Activated T-cell treated with anti-CD3 and anti-CD28 coated beads, Interleukin-2, amount 50 U/mL, for 72 hours (primary cell): ENCODE data around the gene GAA. TPM values are rescaled to one million over a fixed set of nuclear protein-coding genes. Genes with fewer than 3 reads are reported as not detected.
A peak's percentile ranks its signal among the peaks of the same experiment; 100 is the strongest.

ENCODE experiments used
- ATAC-seq, 2 donors: fragments of 150-1000 bp; cut with Tn5 transposase; replicated peaks in 1 of 2; 2 replicates each; pipeline ENCODE4 v1.10.0; 2021; ENCODE audit warnings: moderate library complexity in 2 of 2, mild to moderate bottlenecking in 1 of 2
- DNase-seq, 2 donors: peaks; one replicate each; pipeline ENCODE4 v3.0.0; 2021 to 2022; ENCODE audit warnings: mixed read lengths in 1 of 2
- H3K27ac Mint-ChIP-seq: one replicate; pipeline ENCODE4 v1.8.0; 2022; ENCODE audit warnings: mild to moderate bottlenecking, moderate library complexity, mixed read lengths
- H3K27me3 Mint-ChIP-seq: one replicate; pipeline ENCODE4 v1.8.0; 2022; ENCODE audit warnings: low read depth, mixed read lengths
- H3K36me3 Mint-ChIP-seq, 2 donors: one replicate each; pipeline ENCODE4 v1.8.0; 2022; ENCODE audit warnings: mixed read lengths in 2 of 2, mild to moderate bottlenecking in 1 of 2; ENCODE audit not compliant: insufficient read depth in 2 of 2
- H3K4me1 Mint-ChIP-seq: one replicate; pipeline ENCODE4 v1.8.0; 2022; ENCODE audit warnings: low read depth, mixed read lengths
- H3K4me3 Mint-ChIP-seq, 2 donors: one replicate each; pipeline ENCODE4 v1.8.0; 2022; ENCODE audit warnings: mild to moderate bottlenecking in 2 of 2, mixed read lengths in 2 of 2, moderate library complexity in 2 of 2
- H3K9me3 Mint-ChIP-seq, 2 donors: one replicate each; pipeline ENCODE4 v1.8.0; 2022; ENCODE audit warnings: mixed read lengths in 2 of 2
- total RNA-seq, 2 donors: library from RNA; stranded (reverse); gene quantifications; one replicate each; pipeline ENCODE4 v1.2.3, GENCODE V29; 2022

Gene GAA
- total RNA-seq, 2 donors from 2014 or later, result 31.7 to 37.1 TPM

DNA sequence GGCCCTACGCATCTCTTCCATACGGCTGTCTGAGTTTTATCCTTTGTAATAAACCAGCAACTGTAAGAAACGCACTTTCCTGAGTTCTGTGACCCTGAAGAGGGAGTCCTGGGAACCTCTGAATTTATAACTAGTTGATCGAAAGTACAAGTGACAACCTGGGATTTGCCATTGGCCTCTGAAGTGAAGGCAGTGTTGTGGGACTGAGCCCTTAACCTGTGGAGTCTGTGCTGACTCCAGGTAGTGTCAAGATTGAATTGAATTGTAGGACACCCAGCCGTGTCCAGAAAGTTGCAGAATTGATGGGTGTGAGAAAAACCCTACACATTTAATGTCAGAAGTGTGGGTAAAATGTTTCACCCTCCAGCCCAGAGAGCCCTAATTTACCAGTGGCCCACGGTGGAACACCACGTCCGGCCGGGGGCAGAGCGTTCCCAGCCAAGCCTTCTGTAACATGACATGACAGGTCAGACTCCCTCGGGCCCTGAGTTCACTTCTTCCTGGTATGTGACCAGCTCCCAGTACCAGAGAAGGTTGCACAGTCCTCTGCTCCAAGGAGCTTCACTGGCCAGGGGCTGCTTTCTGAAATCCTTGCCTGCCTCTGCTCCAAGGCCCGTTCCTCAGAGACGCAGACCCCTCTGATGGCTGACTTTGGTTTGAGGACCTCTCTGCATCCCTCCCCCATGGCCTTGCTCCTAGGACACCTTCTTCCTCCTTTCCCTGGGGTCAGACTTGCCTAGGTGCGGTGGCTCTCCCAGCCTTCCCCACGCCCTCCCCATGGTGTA lies 1.5 kb downstream of the GAA start:
- Mint-ChIP-seq H3K9me3 (no peaks in the 10 kb centered on the region), H3K4me3 (peak overlapping the region; percentile 91 to 94), H3K27ac (no peak overlapping the region), H3K4me1 (peaks cover 38% of the 10 kb centered on the region), H3K27me3 (no peaks in the 10 kb centered on the region), H3K36me3 (no peaks in the 10 kb centered on the region)
- ATAC-seq, result no peak
- DNase-seq, result no peak

DNA sequence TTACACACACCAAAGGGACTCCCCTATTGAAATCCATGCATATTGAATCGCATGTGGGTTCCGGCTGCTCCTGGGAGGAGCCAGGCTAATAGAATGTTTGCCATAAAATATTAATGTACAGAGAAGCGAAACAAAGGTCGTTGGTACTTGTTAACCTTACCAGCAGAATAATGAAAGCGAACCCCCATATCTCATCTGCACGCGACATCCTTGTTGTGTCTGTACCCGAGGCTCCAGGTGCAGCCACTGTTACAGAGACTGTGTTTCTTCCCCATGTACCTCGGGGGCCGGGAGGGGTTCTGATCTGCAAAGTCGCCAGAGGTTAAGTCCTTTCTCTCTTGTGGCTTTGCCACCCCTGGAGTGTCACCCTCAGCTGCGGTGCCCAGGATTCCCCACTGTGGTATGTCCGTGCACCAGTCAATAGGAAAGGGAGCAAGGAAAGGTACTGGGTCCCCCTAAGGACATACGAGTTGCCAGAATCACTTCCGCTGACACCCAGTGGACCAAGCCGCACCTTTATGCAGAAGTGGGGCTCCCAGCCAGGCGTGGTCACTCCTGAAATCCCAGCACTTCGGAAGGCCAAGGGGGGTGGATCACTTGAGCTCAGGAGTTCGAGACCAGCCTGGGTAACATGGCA lies 2.2 kb downstream of the GAA start:
- no peaks in the 10 kb centered on the region for H3K9me3 Mint-ChIP-seq
- peak overlapping the region; percentile 11 to 13 for H3K4me3 Mint-ChIP-seq
- H3K4me1 Mint-ChIP-seq, result peaks cover 38% of the 10 kb centered on the region
- no peaks in the 10 kb centered on the region for H3K27me3 Mint-ChIP-seq
- DNase-seq (no peak), ATAC-seq (no peak)
- H3K27ac Mint-ChIP-seq, result no peak overlapping the region
- H3K36me3 Mint-ChIP-seq, result no peaks in the 10 kb centered on the region

GRCh38 chr17:80104321-80104955 lies 3.1 kb downstream of the GAA start:
- no peak for ATAC-seq
- H3K9me3 Mint-ChIP-seq, result no peaks in the 10 kb centered on the region
- H3K4me1 Mint-ChIP-seq, result peaks cover 36% of the 10 kb centered on the region
- no peak overlapping the region for H3K27ac Mint-ChIP-seq
- no peaks in the 10 kb centered on the region for H3K27me3 Mint-ChIP-seq
- no peaks in the 10 kb centered on the region for H3K36me3 Mint-ChIP-seq
- DNase-seq, result no peak
- H3K4me3 Mint-ChIP-seq, result no peak overlapping the region

DNA sequence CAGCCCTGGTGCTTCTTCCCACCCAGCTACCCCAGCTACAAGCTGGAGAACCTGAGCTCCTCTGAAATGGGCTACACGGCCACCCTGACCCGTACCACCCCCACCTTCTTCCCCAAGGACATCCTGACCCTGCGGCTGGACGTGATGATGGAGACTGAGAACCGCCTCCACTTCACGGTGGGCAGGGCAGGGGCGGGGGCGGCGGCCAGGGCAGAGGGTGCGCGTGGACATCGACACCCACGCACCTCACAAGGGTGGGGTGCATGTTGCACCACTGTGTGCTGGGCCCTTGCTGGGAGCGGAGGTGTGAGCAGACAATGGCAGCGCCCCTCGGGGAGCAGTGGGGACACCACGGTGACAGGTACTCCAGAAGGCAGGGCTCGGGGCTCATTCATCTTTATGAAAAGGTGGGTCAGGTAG lies 3.6 kb downstream of the GAA start:
- Mint-ChIP-seq H3K27me3 (no peaks in the 10 kb centered on the region), H3K27ac (no peak overlapping the region), H3K9me3 (no peaks in the 10 kb centered on the region), H3K36me3 (no peaks in the 10 kb centered on the region), H3K4me3 (no peak overlapping the region), H3K4me1 (peaks cover 31% of the 10 kb centered on the region)
- DNase-seq, result no peak
- ATAC-seq, result no peak

- ATAC-seq, result no peak
Observed at GRCh38 chr17:80105762-80106161, 4.4 kb downstream of the GAA start.

DNA sequence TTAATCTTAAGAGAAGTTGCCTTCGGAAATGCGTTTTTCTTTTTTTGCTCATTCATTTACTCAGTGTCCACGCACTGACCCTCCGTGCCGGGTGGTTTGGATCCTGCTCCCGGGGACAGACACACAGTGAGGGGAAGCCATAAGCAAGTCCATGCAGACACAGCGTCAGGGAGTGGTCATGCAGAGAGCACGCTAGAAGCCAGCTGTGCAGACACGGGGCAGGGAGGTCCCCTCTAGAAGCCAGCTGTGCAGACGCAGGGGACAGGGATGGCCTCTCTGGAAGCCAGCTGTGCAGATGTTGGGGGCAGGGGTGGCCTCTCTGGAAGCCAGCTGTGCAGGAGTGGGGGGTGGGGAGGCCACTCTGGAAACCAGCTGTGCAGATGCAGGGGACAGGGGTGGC lies 4.8 kb downstream of the GAA start:
- H3K36me3 Mint-ChIP-seq, result no peaks in the 10 kb centered on the region
- H3K4me3 Mint-ChIP-seq, result no peak overlapping the region
- H3K9me3 Mint-ChIP-seq, result no peaks in the 10 kb centered on the region
- DNase-seq (no peak), ATAC-seq (no peak)
- H3K27ac Mint-ChIP-seq, result no peak overlapping the region
- H3K27me3 Mint-ChIP-seq, result no peaks in the 10 kb centered on the region
- H3K4me1 Mint-ChIP-seq, result peaks cover 20% of the 10 kb centered on the region

More at GRCh38 chr17:80105762-80106161, 4.4 kb downstream of the GAA start:
- H3K4me1 Mint-ChIP-seq, result peaks cover 23% of the 10 kb centered on the region
- no peaks in the 10 kb centered on the region for H3K36me3 Mint-ChIP-seq
- no peak overlapping the region for H3K27ac Mint-ChIP-seq
- H3K9me3 Mint-ChIP-seq, result no peaks in the 10 kb centered on the region
- DNase-seq, result no peak
- H3K4me3 Mint-ChIP-seq, result no peak overlapping the region
- no peaks in the 10 kb centered on the region for H3K27me3 Mint-ChIP-seq

DNA sequence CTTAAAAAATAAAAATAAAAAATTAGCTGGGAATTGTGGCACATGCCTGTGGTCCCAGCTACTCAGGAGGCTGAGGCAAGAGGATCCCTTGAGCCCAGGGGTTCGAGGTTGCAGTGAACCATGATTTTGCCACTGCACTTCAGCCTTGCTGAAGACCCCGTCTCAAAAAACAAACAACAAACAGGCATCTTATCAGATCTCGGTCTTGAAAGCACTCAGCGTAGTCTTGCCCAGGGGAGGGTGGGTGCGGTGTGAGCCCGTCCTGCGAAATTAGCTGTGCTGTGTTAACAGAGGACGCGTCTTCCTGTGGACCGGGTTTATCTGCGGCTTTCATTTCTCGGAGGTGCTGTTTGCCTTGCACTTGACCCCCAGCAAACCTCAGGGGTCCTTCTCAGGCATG lies 5.4 kb downstream of the GAA start:
- DNase-seq, result no peak
- no peak for ATAC-seq
- Mint-ChIP-seq H3K36me3 (no peaks in the 10 kb centered on the region), H3K27me3 (no peaks in the 10 kb centered on the region), H3K27ac (no peak overlapping the region), H3K4me3 (no peak overlapping the region), H3K9me3 (no peaks in the 10 kb centered on the region), H3K4me1 (peaks cover 20% of the 10 kb centered on the region)

- Mint-ChIP-seq H3K9me3 (no peaks in the 10 kb centered on the region), H3K27me3 (no peaks in the 10 kb centered on the region), H3K27ac (no peak overlapping the region), H3K4me3 (no peak overlapping the region), H3K4me1 (peaks cover 13% of the 10 kb centered on the region), H3K36me3 (no peaks in the 10 kb centered on the region)
- ATAC-seq, result no peak
- no peak for DNase-seq
Observed at GRCh38 chr17:80107231-80108021, 6.0 kb downstream of the GAA start.

DNA sequence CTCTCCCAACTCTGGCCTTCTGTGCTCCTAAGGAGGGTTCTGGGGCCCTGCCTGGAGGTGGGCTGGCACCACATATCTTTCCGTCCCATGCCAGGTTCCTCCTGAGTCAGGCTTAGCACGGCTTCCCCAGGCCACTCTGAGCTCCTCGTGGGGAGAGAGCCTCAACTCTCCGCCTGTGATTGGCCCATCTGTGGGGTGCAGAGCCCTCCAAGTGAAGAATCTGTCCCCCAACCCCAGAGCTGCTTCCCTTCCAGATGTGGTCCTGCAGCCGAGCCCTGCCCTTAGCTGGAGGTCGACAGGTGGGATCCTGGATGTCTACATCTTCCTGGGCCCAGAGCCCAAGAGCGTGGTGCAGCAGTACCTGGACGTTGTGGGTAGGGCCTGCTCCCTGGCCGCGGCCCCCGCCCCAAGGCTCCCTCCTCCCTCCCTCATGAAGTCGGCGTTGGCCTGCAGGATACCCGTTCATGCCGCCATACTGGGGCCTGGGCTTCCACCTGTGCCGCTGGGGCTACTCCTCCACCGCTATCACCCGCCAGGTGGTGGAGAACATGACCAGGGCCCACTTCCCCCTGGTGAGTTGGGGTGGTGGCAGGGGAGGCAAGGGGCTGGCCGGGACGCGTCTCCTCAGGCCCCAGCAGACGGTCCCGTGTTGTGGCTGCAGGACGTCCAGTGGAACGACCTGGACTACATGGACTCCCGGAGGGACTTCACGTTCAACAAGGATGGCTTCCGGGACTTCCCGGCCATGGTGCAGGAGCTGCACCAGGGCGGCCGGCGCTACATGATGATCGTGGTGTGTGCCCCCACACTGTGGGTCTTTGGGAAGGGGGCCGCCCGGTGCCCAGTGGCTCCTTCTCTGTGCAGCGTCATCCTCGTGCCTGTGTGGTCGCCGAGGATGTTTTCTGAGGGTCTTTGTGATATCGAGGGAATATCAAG lies 6.9 kb downstream of the GAA start:
- no peak for DNase-seq
- H3K27ac Mint-ChIP-seq, result no peak overlapping the region
- H3K27me3 Mint-ChIP-seq, result no peaks in the 10 kb centered on the region
- H3K36me3 Mint-ChIP-seq, result no peaks in the 10 kb centered on the region
- H3K4me3 Mint-ChIP-seq, result no peak overlapping the region
- ATAC-seq, result no peak
- no peaks in the 10 kb centered on the region for H3K9me3 Mint-ChIP-seq
- peaks cover 4% of the 10 kb centered on the region for H3K4me1 Mint-ChIP-seq

DNA sequence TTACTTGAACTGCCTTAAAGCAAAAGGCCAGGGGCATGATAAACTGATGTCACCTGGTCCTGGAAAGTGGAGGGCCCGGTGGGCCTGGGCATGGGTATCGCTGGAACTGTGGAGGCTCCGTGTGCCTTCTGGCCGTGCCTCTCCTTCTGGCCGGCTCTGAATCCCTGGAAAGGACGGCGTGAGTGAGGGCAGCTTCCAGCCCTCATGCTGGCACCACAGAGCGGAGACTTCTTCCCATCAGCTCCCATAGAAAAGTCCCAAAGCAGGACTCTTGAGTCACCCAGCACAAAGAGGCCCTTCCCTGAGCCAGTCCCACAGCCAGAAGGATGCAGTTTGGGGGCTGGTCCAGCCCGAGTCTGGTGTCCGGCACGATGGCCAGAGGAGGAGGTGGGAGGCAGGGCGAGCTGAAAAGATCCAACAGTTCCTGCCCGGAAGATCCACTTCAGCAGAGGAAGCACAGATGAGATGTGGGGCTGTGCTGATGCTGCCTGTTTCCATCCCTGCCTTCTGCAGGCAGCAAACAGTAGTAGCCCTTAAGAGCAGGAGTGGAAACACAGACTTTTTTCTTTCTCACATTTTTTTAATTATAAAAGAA lies 7.8 kb downstream of the GAA start:
- Mint-ChIP-seq H3K4me3 (no peak overlapping the region), H3K36me3 (peaks cover 0 to 2% of the 10 kb centered on the region in 2 donors), H3K27me3 (no peaks in the 10 kb centered on the region), H3K9me3 (no peaks in the 10 kb centered on the region), H3K4me1 (no peaks in the 10 kb centered on the region), H3K27ac (no peak overlapping the region)
- DNase-seq (no peak), ATAC-seq (no peak)

DNA sequence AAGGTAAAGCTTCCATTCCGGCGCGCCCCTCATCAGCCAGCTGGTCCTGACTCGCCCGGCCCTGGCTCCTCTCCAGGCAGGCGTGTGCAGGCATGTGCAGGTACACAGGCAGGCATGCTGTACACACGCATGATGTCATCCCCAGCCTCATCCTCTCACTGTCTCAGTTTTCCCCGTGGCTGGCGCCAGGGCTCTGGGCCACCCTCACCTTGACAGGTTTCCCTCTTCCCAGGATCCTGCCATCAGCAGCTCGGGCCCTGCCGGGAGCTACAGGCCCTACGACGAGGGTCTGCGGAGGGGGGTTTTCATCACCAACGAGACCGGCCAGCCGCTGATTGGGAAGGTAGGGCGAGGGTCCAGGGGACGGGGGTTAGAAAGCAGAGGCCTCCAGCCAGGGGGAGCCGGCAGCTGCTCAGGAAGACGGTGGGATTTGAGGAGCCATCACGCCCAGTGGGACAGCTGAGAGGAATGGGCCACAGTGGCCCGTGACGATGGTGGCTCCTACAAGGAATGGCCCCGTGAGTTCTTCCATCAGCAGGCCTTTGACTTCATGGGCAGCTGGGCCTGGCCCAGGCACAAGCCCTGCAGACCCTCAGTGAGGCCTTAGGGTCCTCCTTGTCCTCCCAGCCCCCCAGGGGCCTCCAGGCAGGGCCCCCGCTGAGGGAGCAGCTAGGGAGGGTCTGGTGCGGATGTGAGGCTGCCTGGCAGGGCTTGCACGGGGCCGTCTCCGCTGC lies 8.5 kb downstream of the GAA start:
- Mint-ChIP-seq H3K27me3 (no peaks in the 10 kb centered on the region), H3K4me1 (no peaks in the 10 kb centered on the region), H3K4me3 (no peak overlapping the region), H3K36me3 (peaks cover 0 to 2% of the 10 kb centered on the region in 2 donors), H3K27ac (no peak overlapping the region), H3K9me3 (no peaks in the 10 kb centered on the region)
- no peak for DNase-seq
- ATAC-seq, result no peak
